NCI-H510A treated with DMSO at 0.1 percent for 48 hours (cell line): Measurements from ENCODE around the gene ZNF362.
"Not testable (repeated sequence)": the region's sequence is repeated elsewhere in the genome, so short reads cannot be mapped to it uniquely, and the experiment has no call there.

ENCODE experiments used
- DNase-seq: peaks from one replicate; lab custom pipeline; 2025; lab: John Stamatoyannopoulos, UW

ZNF362 gene

DNA sequence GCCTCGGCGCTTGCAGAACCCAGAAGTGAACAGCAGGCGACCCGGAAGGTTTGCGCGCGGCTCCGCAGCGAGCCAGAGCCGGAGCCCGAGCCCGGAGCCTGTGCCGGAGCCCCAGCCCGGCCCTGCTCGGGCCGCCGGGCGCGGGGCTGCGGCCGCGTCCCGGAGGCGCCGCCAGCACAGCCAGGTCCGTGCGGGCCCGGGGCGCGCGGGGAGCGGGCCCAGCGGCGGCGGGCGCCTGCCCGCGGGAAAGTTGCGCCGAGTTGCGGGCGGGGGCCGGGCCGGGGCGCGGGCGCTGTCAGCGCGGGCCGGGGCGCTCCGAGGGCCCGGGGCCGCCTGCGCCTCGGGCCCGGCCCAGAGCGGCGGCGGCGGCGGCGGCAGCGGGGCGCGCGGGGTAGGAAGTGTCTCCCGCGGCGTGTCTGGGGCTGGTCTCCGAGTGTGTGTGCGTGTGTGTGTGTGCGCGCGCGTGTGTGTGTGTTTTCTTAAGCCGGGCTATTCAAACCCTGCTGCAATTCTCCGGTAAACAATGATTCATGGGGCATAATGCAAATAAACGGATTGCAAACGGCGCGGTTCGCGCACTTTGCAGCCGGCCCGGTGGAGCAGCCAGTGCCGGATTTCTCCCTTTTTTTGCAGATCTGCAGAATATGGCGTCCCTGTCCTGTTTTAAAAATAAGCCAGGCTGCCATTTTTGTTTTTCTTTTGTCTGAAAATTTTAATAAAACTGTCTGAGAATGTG lies at the start of gene ZNF362:
ZNF362 (plus strand) TSS at position 22 of the 736 bp plus-strand sequence. CDS start 14,083 bp downstream, outside the sequence.
- peak; percentile 70 for DNase-seq

GRCh38 chr1:33211972-33212371 lies 44.3 kb upstream of the ZNF362 start:
- no peak for DNase-seq

DNA sequence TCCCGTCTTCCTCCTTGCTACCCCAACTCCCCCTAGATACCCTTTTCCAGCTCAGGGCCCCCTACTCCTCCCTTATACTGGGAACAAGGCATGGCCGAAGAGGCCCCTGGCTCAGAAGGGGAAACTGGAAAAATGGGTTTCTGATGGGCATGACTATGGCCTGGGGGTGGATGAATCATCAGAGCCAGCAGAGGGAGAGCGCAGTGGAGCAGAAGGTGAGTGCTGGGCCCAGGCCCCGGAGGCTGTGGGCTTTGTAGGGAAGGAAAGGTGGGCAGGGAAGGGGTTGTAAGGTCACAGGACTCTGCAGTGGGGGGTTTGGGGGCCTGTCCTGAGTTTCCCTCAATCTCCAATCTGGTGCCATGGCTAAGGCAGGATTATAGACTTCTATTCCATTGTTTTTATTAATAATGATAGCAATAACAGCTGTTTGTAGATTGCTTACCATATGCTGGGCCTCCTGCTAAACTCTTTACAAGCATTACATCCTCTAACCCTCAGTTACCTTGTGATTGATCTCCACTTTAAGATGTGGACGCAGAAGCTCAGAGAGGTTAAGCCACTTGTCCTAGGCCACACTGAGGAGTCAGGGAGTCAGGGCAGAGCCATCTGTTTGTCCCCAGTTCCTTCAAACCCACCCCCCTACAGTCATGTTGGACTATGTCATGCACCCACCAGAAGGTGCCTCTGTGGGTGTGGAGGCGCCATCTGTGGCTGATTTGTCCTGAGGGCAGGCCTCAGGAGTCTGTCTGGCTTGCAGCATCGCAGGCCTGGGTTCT lies 36.2 kb upstream of the ZNF362 start:
- no peak for DNase-seq

DNA sequence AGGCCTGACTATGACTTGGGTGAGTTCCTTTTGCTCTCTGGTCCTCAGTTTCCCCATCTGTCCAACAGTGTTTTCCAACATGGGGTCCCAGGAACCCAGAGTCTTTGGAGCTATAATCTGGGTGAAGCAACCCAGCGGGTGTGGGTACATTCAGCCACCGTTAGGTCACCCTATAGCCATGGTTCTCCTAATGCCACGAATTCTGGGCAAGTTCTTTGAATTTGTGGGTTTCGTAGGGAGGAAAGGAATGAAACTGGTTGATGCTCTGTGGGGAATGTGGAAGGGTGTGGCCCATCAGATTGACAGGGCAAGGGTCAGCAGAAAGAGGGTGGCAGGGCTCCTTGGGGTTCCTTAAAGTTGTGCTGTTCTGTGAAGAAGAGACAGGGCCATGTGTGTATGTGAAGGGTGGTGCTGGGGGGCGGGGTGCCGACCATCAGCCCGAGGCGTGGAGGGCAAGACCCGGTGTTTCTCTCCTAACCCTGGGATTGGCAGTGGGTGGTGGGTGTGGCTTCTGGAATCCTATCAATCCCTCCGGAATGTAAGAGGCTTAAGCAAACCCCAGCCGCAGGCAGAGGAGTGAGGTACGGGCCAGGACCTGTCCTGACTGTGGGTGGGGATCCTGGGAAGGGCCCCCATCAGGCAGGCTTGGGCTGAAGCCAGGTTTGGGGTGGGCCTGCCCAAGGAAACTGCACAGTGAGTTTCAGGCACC lies 35.5 kb upstream of the ZNF362 start:
- DNase-seq = no peak

DNA sequence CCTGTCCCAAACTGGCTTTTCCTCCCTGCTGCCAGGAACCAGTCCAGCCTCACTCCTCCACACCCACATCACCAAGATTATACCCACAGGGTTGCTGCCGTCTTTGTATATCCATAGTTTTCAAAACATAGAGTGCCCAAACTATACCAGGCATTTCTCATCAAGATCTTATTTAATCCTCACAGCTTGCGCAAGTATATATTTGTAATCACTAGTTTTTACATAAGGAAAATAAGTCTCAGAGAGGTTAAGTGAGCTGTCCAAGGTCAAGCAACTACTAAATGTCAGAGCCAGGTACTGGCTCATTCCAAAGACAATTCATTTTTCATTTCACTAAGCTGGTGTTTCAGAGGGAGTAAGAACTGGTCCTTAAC lies 34.9 kb upstream of the ZNF362 start:
- DNase-seq = no peak

GRCh38 chr1:33222381-33222780 lies 33.9 kb upstream of the ZNF362 start:
- no peak for DNase-seq

- DNase-seq = no peak
These were observed 32.1 kb upstream of the ZNF362 start for GRCh38 chr1:33224166-33224707.

- no peak for DNase-seq
These were observed 30.7 kb upstream of the ZNF362 start for GRCh38 chr1:33225586-33225985.

DNA sequence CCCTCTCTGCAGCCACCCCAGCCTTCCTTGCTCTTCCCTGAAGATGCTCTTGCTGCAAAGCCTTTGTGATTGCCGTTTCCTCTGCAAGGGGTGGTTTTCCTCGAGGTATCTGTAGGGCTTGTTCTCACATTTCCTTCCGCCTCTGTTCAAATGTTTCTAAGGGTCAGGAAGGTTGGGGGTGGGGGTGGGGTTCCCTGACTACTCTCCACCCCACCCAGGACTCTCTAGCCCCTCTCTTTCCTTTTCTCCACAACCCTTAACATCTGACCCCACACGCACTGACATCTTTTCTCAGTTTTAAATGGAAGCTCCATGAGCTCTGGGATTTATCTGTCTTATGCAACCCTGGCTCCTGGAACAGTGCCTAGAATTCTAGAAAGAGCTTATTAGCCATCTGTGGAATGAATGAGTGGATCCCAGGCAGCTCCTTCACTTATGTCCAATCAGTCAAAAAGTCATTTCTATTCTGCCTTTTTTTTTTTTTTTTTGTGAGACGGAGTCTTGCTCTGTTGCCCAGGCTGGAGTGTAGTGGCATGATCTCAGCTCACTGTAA lies 27.3 kb upstream of the ZNF362 start:
- DNase-seq = no peak

GRCh38 chr1:33231166-33231565 lies 25.1 kb upstream of the ZNF362 start:
- no peak for DNase-seq

DNA sequence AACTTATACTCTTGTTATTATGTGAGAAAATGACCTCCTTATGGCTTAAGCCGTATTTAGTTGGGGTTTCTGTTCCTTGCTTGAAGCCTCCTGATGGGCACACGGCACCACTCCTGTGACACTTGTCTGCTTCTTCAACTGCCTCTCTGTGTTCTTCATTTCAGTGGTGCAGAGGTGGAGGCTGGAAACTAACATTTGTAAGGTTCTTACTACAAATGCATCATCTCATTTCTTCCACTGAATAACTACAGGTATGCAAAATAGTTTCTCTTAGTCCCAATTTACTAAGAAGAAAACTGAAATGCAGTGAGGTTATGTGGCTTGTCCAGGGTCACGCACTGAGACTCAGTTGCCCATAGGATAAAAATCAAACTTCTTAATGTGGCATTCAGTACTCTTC lies 23.6 kb upstream of the ZNF362 start:
- DNase-seq = no peak

GRCh38 chr1:33234131-33234530 lies 22.2 kb upstream of the ZNF362 start:
- no peak for DNase-seq

GRCh38 chr1:33234588-33234990 lies 21.7 kb upstream of the ZNF362 start:
- no peak for DNase-seq

GRCh38 chr1:33235521-33235920 lies 20.8 kb upstream of the ZNF362 start:
- DNase-seq = no peak

DNA sequence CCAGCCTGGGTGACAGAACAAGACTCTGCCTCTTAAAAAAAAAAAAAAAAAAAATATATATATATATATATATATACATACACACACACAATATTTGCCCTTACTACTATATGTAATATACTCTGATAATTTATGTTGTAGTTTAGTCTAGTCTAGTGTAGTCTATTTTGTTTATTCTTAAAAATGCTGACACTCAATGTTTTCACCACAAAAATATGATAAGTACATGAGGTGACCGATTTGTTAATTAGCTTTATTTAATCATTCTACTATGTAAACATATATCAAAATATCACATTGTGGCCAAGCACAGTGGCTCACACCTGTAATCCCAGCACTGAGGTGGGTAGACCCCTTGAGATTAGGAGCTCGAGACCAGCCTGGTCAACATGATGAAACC lies 19.8 kb upstream of the ZNF362 start:
- no peak for DNase-seq

DNA sequence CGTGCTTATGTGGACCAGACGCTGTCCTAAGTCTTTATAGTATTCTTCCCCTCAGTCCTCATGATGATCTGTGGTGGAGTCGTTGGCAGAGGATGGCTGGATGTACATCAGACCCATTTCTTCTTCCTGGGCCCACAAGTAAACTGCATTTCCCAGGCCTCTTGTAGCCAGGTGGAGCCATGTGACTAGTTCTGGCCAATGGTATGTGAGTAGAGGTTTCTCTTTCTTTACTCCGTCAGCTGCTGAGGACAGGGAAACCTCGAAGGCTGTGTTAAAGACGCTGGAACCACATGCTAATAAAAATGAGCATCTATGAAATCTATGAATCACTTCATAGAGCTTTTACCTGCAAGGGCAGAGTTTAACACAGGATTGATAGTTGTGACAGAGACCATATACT lies 18.7 kb upstream of the ZNF362 start:
- no peak for DNase-seq

DNA sequence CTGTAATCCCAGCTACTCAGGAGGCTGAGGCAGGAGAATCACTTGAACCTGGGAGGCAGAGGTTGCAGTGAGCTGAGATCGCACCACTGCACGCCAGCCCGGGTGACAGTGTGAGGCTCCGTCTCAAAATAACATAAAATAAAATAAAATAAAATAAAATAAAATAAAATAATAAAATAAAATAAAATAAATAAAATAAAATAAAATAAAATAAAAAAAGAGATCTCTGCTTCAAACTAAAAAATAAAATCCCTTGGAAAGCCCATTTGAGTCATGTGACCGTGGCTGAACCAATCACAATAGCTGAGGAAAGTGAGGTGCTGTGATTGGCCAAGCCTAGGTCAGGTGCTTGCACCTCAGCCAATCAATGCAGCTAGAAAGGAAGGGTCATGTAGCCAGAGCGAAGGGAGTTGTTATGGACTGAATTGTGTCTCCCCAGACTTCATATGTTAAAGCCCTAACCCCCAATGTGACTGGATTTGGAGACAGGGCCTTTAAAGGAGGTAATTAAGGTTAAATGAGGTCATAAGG lies 18.0 kb upstream of the ZNF362 start:
- not testable (repeated sequence) for DNase-seq

DNA sequence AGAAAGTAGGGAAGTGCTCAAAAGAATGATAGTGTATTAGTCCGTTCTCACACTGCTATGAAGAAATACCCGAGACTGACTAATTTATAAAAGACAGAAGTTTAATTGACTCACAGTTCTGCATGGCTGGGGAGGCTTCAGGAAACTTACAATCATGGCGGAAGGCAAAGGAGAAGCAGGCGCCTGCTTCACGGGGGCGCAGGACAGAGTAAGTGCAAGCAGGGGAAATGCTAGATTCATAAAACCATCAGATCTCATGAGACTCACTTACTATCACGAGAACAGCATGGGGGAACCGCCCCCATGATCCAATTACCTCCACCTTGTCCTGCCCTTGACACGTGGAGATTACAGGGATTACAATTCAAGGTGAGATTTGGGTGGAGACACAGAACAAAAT lies 16.9 kb upstream of the ZNF362 start:
- not testable (repeated sequence) for DNase-seq

- DNase-seq = no peak
These were observed 14.4 kb upstream of the ZNF362 start for GRCh38 chr1:33241866-33242265.

DNA sequence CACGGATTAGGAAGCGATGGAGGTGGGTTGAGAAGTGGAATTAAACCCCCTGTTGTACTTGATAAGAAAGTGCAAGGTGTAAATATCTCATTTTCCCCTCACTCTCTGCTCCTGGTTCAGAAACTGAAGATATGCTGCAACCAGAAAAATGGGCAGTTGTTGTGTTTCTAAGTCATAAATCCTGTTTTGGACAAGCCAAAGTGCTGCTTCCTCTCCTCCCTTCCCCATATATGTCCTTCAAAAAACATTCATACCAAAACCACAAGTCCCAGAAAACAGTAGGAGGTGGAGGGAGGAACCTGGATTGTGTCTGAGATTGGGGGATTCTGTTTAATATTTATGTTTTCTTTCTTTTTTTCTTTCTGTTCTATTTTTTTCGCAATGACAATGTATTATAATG lies 13.6 kb upstream of the ZNF362 start:
- no peak for DNase-seq

- no peak for DNase-seq
These were observed 12.0 kb upstream of the ZNF362 start for GRCh38 chr1:33244143-33244808.

DNA sequence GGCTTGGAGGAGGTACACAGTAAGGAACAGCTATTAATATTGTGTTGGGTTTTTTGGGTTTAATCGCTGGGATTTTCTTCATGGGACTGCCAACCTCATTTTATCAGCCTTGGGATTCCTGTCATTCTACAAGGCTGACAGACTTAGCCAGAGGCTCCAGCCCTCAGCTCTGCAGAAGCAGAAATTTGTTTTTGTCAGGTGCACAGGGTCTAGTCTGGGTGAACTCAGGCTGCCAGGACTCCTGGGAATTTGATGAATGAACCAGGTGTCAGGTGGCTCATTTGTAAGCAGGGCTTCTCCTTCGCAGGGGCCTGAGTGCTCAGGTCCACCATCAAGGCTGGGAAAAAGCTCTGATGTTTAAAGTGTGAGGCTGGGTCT lies 11.5 kb upstream of the ZNF362 start:
- no peak for DNase-seq
